ENCODE measurements around the gene KCNJ9. TPM values are rescaled to one million over a fixed set of nuclear protein-coding genes. Genes with fewer than 3 reads are reported as not detected.
"Not testable (repeated sequence)": the region's sequence is repeated elsewhere in the genome, so short reads cannot be mapped to it uniquely, and the experiment has no call there.

Gene KCNJ9
- polyA plus RNA-seq, 4 donors: 0.11 to 0.29 (median 0.15) TPM

DNA sequence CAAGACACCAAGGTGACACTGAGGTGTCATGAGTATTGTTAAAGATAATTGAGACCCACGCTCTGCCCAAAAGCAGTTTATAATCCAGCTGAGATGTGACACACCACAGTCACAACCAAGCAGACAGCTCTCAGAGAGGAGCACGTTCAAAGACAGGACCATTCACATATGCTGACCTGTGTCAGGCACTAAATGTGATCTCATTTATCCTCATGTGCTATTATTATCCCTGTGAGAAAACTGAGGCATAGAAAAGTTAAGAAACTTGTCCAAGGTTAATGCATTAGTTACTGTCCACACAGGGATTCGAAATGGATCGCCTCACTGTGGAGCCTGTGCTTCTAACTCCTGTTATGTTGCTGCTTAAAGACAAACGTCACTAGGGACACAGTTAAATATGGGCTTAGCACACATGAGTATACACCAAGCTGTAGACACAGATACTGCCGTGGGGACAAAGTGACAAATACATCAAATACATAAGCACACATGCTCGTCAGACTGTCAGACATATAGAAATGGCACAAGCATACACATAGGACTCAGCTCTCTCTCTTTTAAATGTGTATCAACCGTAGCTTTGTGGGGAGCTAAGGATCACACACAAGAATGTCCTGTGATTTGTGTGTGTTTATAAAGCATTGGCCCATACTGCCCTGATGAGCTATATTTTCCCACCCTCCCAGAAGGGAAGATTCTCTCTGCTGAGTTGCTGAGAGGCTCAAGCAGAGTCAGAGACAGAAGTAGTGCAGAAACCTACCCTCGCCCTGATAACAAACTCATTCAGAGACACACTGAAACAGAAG, 20.6 kb downstream of the KCNJ9 start:
- DNase-seq (ENCODE audit: low read depth in 4 of 4, low spot score in 3 of 4): no peak

- DNase-seq (ENCODE audit: low read depth in 4 of 4, low spot score in 3 of 4): no peak
These were observed 22.5 kb downstream of the KCNJ9 start for GRCh38 chr1:160103658-160104408.

GRCh38 chr1:160104486-160104885, 23.1 kb downstream of the KCNJ9 start:
- DNase-seq (ENCODE audit: low read depth in 4 of 4, low spot score in 3 of 4): no peak

- DNase-seq (ENCODE audit: low read depth in 4 of 4, low spot score in 3 of 4): no peak
These were observed 23.8 kb downstream of the KCNJ9 start for GRCh38 chr1:160105155-160105554.

DNA sequence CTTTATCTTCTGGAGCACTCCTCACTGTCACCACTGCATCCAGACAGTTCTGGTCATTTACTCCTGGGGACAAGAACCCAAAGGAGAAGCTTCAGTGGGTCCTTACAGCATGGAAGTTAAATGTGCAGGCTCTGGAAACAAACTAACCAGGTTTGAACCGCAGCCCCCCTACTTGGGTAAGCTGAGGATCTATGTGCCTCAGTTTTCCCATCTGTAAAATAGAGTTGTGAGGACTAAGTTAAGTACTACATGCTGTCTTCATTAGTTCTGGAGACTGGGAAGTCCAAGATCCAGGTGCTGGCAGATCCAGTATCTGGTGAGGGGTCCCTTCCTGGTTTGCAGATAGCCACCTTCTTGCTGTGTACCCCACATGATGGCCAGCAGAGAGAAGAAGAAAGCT, 26.2 kb downstream of the KCNJ9 start:
- DNase-seq (ENCODE audit: low read depth in 4 of 4, low spot score in 3 of 4): no peak

- DNase-seq (ENCODE audit: low read depth in 4 of 4, low spot score in 3 of 4): no peak
These were observed 27.7 kb downstream of the KCNJ9 start for GRCh38 chr1:160108888-160109662.

GRCh38 chr1:160109686-160110085, 28.3 kb downstream of the KCNJ9 start:
- no peak for DNase-seq (ENCODE audit: low read depth in 4 of 4, low spot score in 3 of 4)

- not testable (repeated sequence) for DNase-seq (ENCODE audit: low read depth in 4 of 4, low spot score in 3 of 4)
These were observed 30.1 kb downstream of the KCNJ9 start for GRCh38 chr1:160111462-160111861.

GRCh38 chr1:160112357-160112756, 31.0 kb downstream of the KCNJ9 start:
- no peak for DNase-seq (ENCODE audit: low read depth in 4 of 4, low spot score in 3 of 4)

DNA sequence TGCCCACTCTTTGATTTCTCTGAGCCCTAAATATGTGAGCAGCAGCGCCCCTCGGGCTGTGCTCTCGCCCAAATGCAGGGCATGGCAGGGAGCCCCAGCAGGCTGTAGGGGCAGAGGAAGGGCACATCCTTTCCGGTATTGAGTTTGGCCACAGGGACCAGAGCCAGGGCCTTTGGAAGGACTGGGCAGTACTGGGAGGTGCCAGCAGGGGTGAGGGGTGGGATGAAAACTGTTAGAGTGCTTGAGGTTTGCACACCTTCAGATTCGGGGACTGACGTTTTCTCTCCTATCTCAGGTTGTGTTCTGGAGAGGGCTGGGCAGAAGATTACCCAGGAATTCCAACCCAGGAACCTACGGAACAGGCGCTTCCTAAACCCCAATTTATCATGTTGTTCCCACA, 32.1 kb downstream of the KCNJ9 start:
- DNase-seq (ENCODE audit: low read depth in 4 of 4, low spot score in 3 of 4): no peak

- no peak for DNase-seq (ENCODE audit: low read depth in 4 of 4, low spot score in 3 of 4)
These were observed 32.7 kb downstream of the KCNJ9 start for GRCh38 chr1:160114085-160114484.

DNA sequence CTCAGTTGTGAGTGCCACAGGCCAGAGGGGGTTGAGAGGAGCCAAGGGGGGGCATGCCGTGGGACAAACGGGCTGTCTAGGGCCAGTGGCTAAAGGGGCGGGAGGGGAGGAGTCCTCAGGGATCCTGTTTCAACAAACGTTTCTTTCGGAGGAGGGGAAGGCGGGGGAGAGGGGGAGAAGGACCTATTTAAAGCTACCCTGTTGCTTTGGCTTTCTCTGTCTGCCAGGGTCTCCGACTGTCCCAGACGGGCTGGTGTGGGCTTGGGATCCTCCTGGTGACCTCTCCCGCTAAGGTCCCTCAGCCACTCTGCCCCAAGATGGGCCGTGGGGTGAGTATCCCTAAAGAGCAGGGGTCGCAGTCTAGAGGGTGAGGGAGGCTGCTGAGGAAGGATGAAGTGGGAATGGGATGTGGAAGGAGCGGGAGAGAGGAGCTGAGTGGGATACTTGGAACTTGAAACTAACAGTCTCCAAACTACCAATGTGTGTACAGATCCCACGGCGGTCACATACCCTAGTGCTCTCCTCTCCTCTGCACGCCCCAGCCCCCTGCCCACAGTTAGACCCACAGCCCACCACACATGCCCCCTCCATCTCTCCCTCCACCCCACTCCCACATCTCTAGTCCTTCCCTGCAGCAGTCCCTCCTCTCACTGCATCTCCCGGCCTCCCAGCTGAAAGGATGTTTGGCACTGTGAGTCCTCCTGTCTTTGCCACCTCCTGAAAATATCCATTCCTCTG, 34.4 kb downstream of the KCNJ9 start, which contains the start of gene ATP1A2:
Gene ATP1A2 (plus strand): TSS at position 215 of the 738 bp plus-strand sequence. CDS start 103 bp downstream, at position 318.
- DNase-seq (ENCODE audit: low read depth in 4 of 4, low spot score in 3 of 4): no peak

GRCh38 chr1:160116283-160117147, 35.2 kb downstream of the KCNJ9 start:
- no peak for DNase-seq (ENCODE audit: low read depth in 4 of 4, low spot score in 3 of 4)

- DNase-seq (ENCODE audit: low read depth in 4 of 4, low spot score in 3 of 4): no peak
These were observed 36.0 kb downstream of the KCNJ9 start for GRCh38 chr1:160117300-160117699.

GRCh38 chr1:160117709-160118183, 36.4 kb downstream of the KCNJ9 start:
- no peak for DNase-seq (ENCODE audit: low read depth in 4 of 4, low spot score in 3 of 4)

- no peak for DNase-seq (ENCODE audit: low read depth in 4 of 4, low spot score in 3 of 4)
These were observed 37.6 kb downstream of the KCNJ9 start for GRCh38 chr1:160118928-160119327.

- no peak for DNase-seq (ENCODE audit: low read depth in 4 of 4, low spot score in 3 of 4)
These were observed 39.5 kb downstream of the KCNJ9 start for GRCh38 chr1:160120797-160121196.

DNA sequence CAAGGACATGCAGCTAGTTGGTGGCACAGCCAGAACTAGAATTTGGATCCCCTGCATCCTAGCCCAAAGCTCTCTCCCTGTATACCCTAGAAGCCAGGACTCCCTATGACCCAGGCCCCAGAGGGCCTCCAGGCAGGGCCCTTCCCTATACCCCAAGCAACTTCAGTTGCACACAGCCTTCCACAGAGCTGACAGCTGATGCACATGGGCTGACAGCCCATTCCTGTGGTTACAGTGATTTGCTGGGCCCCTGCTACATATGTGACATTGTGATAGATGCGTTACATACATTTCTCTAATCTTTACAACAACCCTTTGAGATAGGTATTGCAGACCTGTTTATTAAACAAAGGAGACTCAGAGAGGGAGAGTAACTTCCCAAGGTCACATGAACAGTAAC, 40.0 kb downstream of the KCNJ9 start:
- DNase-seq (ENCODE audit: low read depth in 4 of 4, low spot score in 3 of 4): no peak

- no peak for DNase-seq (ENCODE audit: low read depth in 4 of 4, low spot score in 3 of 4)
These were observed 41.7 kb downstream of the KCNJ9 start for GRCh38 chr1:160122978-160123495.
